ENCODE results near the gene AMMECR1L. TPM values are rescaled to one million over a fixed set of nuclear protein-coding genes. Genes with fewer than 3 reads are reported as not detected.

The AMMECR1L gene
- total and polyA plus RNA-seq, 10 of the 15 experiments (the other 5 are each of a cell fraction or from before 2014, with no cell fraction given): 2.7 to 12.1 (median 8.0) TPM

GRCh38 chr2:127859712-127860085, 26.1 kb downstream of the AMMECR1L start (continued):
- TF ChIP-seq PKNOX1 (IDR thresholded peaks at IDR 0.05) (peak; percentile 87), RBBP5 (conservative IDR thresholded peaks at IDR 0.05) (no peak), FOS (IDR thresholded peaks at IDR 0.05; ENCODE audit: borderline replicate concordance, extremely low read depth, insufficient read length) (no peak), DPF2 (IDR thresholded peaks at IDR 0.05) (no peak), ETV6 (conservative IDR thresholded peaks at IDR 0.05 in 1 of 2, IDR thresholded peaks at IDR 0.05 in 1 of 2; ENCODE audit: borderline replicate concordance in 1 of 2, low read depth in 1 of 2) (no peak), BHLHE40 (IDR thresholded peaks at IDR 0.05; ENCODE audit: borderline replicate concordance in 1 of 2, low read depth in 2 of 2, low read length in 1 of 2) (peak; percentile 76 to 78), MLLT1 (IDR thresholded peaks at IDR 0.05) (no peak), ATF3 (IDR thresholded peaks at IDR 0.05; ENCODE audit: borderline replicate concordance, extremely low read depth, low read depth, low read length) (no peak), PBX3 (IDR thresholded peaks at IDR 0.05; ENCODE audit: insufficient replicate concordance, low read depth, low read length) (peak; percentile 44), TCF7 (IDR thresholded peaks at IDR 0.05; ENCODE audit: borderline replicate concordance) (no peak)
